Peyer's patch (tissue), 4 donors: ENCODE results near the gene SEMA3B. TPM values are rescaled to one million over a fixed set of nuclear protein-coding genes. Genes with fewer than 3 reads are reported as not detected.
A peak's percentile ranks its signal among the peaks of the same experiment; 100 is the strongest.

Experiments used
- DNase-seq, 3 donors: peaks; one replicate each; pipeline ENCODE4 v3.0.0-alpha.2; 2017 to 2019
- H3K27ac ChIP-seq, 4 donors: fragments of 200-600 bp; sonication (generic); one replicate each; pipeline ENCODE4 v1.5.1; 2016 to 2019
- H3K27me3 ChIP-seq, 2 donors: fragments of 200-600 bp; sonication (generic); one replicate each; pipeline ENCODE4 v1.5.1; 2019
- H3K36me3 ChIP-seq, 3 donors: fragments of 200-600 bp; sonication (generic); one replicate each; pipeline ENCODE4 v1.5.1; 2016 to 2019
- H3K4me1 ChIP-seq, 4 donors: fragments of 200-600 bp; sonication (generic); one replicate each; pipeline ENCODE4 v1.5.1; 2016 to 2019
- H3K4me3 ChIP-seq, 4 donors: fragments of 200-600 bp; sonication (generic); 1 replicate in 3 of 4; 2 replicates in 1 of 4; pipeline ENCODE4 v1.5.1; 2016 to 2019; ENCODE audit warnings: mild to moderate bottlenecking in 1 of 4
- H3K9me3 ChIP-seq, 4 donors: fragments of 200-600 bp; sonication (generic); one replicate each; pipeline ENCODE4 v1.5.1; 2016 to 2019; ENCODE audit warnings: mild to moderate bottlenecking in 1 of 4
- CTCF ChIP-seq, 6 experiments: fragments of 450-650 bp in 4 of 6; fragments of 200-600 bp in 2 of 6; sonication (generic) in 1 of 6; IDR thresholded peaks; one replicate each; pipeline ENCODE4 v1.5.1; 2017 to 2019; ENCODE audit warnings: antibody characterized with exemption in 6 of 6, mild to moderate bottlenecking in 3 of 6, moderate library complexity in 1 of 6
- POLR2A ChIP-seq, 2 donors: fragments of 450-650 bp; IDR thresholded peaks; one replicate each; pipeline ENCODE4 v1.5.1; 2017; ENCODE audit warnings: antibody characterized with exemption in 2 of 2, mild to moderate bottlenecking in 2 of 2, moderate library complexity in 2 of 2
- total RNA-seq, 4 donors: library from RNA; depleted of rRNA; stranded (reverse); fragments of >200 nt; gene quantifications; one replicate each; pipeline ENCODE4 v1.1.0, GENCODE V29; 2016

The SEMA3B gene
- total RNA-seq, 4 donors from 2014 or later, result 56.1 to 367 (median 267) TPM

GRCh38 chr3:50322115-50322385, 53.1 kb downstream of the SEMA3B start:
- peak overlapping the region; percentile 77 to 98 (median 93) for H3K4me3 ChIP-seq
- peaks cover 6 to 57% (median 16%) of the 10 kb centered on the region in 4 donors for H3K4me1 ChIP-seq
- H3K27me3 ChIP-seq, result no peaks in the 10 kb centered on the region
- peak overlapping the region; percentile 88 to 95 (median 90) for H3K27ac ChIP-seq
- TF ChIP-seq POLR2A (IDR thresholded peaks at IDR 0.05) (peak in 1 of 2 donors; percentile 34), CTCF (IDR thresholded peaks at IDR 0.05) (no peak)
- H3K9me3 ChIP-seq, result no peaks in the 10 kb centered on the region
- peaks cover 0 to 22% (median 0%) of the 10 kb centered on the region in 3 donors for H3K36me3 ChIP-seq
- no peak for DNase-seq

- H3K27me3 ChIP-seq, result no peaks in the 10 kb centered on the region
- H3K9me3 ChIP-seq, result no peaks in the 10 kb centered on the region
- peak in 1 of 3 donors; percentile 60 for DNase-seq
- peaks cover 0 to 22% (median 0%) of the 10 kb centered on the region in 3 donors for H3K36me3 ChIP-seq
- H3K27ac ChIP-seq, result peak within 1 kb of the TSS; percentile 88 to 95 (median 90)
- peak within 1 kb of the TSS; percentile 77 to 98 (median 93) for H3K4me3 ChIP-seq
- peaks cover 4 to 57% (median 17%) of the 10 kb centered on the region in 4 donors for H3K4me1 ChIP-seq
- TF ChIP-seq CTCF (IDR thresholded peaks at IDR 0.05) (no peak), POLR2A (IDR thresholded peaks at IDR 0.05) (no peak)
Measured at GRCh38 chr3:50322386-50323091, 53.6 kb downstream of the SEMA3B start, which contains the start of gene HYAL2. TSS of gene HYAL2 (minus strand) at chr3:50322745. CDS start at chr3:50320489, 2,256 bp downstream.

GRCh38 chr3:50323092-50323600, 54.2 kb downstream of the SEMA3B start:
- peaks cover 4 to 52% (median 18%) of the 10 kb centered on the region in 4 donors for H3K4me1 ChIP-seq
- TF ChIP-seq POLR2A (IDR thresholded peaks at IDR 0.05), result no peak
- TF ChIP-seq CTCF (IDR thresholded peaks at IDR 0.05), result no peak
- H3K4me3 ChIP-seq, result no peak overlapping the region
- H3K27ac ChIP-seq, result peak overlapping the region; percentile 88 to 95 (median 90)
- H3K9me3 ChIP-seq, result no peaks in the 10 kb centered on the region
- no peak for DNase-seq
- H3K36me3 ChIP-seq, result peaks cover 0 to 22% (median 0%) of the 10 kb centered on the region in 3 donors
- no peaks in the 10 kb centered on the region for H3K27me3 ChIP-seq

GRCh38 chr3:50323614-50324199, 54.8 kb downstream of the SEMA3B start:
- Histone ChIP-seq H3K9me3 (no peaks in the 10 kb centered on the region), H3K36me3 (peaks cover 0 to 16% (median 0%) of the 10 kb centered on the region in 3 donors), H3K27me3 (no peaks in the 10 kb centered on the region), H3K27ac (peak overlapping the region; percentile 52 to 95 (median 90)), H3K4me3 (no peak overlapping the region), H3K4me1 (peaks cover 4 to 50% (median 23%) of the 10 kb centered on the region in 4 donors)
- no peak for TF ChIP-seq POLR2A (IDR thresholded peaks at IDR 0.05)
- TF ChIP-seq CTCF (IDR thresholded peaks at IDR 0.05), result peak in 1 of 6 experiments; percentile 8
- DNase-seq, result peak in 1 of 3 donors; percentile 51

GRCh38 chr3:50324351-50325112, 55.6 kb downstream of the SEMA3B start:
- Histone ChIP-seq H3K9me3 (no peaks in the 10 kb centered on the region), H3K4me3 (no peak overlapping the region), H3K36me3 (peaks cover 0 to 14% (median 0%) of the 10 kb centered on the region in 3 donors), H3K27ac (peak overlapping the region; percentile 1 to 91 (median 50)), H3K4me1 (peaks cover 4 to 47% (median 24%) of the 10 kb centered on the region in 4 donors), H3K27me3 (no peaks in the 10 kb centered on the region)
- peak; percentile 52 to 89 (median 82) for TF ChIP-seq CTCF (IDR thresholded peaks at IDR 0.05)
- TF ChIP-seq POLR2A (IDR thresholded peaks at IDR 0.05), result no peak
- peak; percentile 68 to 85 (median 79) for DNase-seq
